Measurements from ENCODE around the gene BTNL3. TPM values are rescaled to one million over a fixed set of nuclear protein-coding genes. Genes with fewer than 3 reads are reported as not detected.

The BTNL3 gene
- total RNA-seq, 2 experiments from 2014 or later = not detected

DNA sequence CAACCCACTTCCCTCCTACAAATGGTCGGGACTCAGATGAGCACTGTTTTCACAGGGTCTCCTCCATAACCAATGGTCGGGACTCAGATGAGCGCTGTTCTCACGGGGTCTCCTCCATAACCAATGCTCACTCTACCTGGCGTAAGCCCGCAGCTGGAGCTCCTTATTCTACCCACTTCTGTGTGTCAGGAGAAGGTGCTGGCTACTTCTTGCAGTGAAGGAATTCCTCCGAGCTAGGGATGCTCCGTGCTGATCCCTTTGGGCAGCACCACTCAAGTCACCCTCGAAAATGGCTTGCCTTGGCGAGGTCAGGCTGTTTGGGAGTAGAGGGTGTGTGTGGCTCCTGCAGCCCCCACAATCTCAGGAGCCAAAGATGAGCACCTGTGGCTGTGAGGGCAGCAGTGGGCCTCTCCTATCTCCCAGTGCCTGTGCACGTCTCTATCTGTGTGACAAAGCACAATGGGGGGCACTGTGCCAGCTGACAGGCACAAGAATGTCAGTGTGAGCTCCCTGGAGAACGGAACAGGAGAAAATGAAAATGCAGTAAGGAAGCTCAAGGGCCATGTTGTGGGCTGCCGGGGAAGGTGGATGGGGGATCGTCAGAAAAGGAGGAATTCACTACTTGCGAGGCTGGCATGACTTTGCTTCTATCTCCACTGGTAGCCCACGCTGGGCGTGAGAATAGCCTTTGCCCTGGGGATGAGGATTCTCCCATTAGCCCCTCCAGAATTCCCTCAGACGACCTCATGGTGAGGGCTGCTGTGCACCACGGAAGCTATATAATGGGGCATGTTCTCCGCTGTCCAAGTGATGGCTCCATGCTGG is 47.6 kb downstream of the BTNL3 start:
- ChIA-PET CTCF (interaction anchor here (1.9 kb wide), 1 partner anchor 28 kb away, joined by 3 read pairs; no protein-coding TSS in a partner anchor), POLR2A (no interaction called here)
- DNase-seq = no peak
- H3K4me3 Mint-ChIP-seq = no peak overlapping the region
- H3K36me3 Mint-ChIP-seq (ENCODE audit: low read depth) = no peaks in the 10 kb centered on the region
- H3K27ac Mint-ChIP-seq = no peak overlapping the region
- H3K4me1 Mint-ChIP-seq = no peaks in the 10 kb centered on the region
- H3K27me3 Mint-ChIP-seq = peaks cover 10% of the 10 kb centered on the region
- H3K9me3 Mint-ChIP-seq = no peaks in the 10 kb centered on the region

DNA sequence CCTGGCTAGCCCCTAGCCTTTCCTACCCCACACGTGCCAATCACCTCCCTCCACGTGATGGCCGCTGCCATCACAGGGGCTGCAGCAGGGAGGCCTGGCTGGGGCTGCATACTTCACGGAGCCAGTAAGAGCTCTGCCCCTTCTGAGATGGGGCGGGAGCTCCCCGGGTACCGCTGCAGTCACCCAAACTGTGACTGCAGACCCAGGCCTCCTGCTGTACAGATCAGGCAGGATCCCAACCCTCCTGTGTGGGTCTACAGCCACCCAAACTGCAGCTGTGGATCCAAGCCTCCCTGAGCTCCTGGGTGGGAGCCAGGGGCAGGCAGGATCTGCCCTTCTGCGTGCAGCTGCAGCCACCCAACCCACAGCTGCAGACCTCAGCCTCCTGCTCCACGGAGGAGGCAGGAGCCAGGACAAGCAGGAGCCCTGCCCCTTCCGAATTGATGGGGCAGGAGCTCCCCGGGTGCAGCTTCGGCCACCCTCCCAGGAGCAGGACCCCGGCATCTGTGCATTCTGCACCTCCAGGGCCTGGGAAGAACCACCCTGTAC is 48.2 kb downstream of the BTNL3 start:
- CTCF ChIA-PET = interaction anchor here (1.9 kb wide), 1 partner anchor 28 kb away, joined by 3 read pairs; no protein-coding TSS in a partner anchor
- Mint-ChIP-seq H3K4me3 (no peak overlapping the region), H3K27ac (no peak overlapping the region), H3K4me1 (no peaks in the 10 kb centered on the region), H3K36me3 (ENCODE audit: low read depth) (no peaks in the 10 kb centered on the region), H3K27me3 (peaks cover 11% of the 10 kb centered on the region), H3K9me3 (no peaks in the 10 kb centered on the region)
- POLR2A ChIA-PET = no interaction called here
- no peak for DNase-seq

- no peaks in the 10 kb centered on the region for H3K4me1 Mint-ChIP-seq
- no peaks in the 10 kb centered on the region for H3K9me3 Mint-ChIP-seq
- no peak overlapping the region for H3K4me3 Mint-ChIP-seq
- ChIA-PET CTCF (interaction anchor here (1.9 kb wide), 1 partner anchor 27 kb away, joined by 3 read pairs; no protein-coding TSS in a partner anchor), POLR2A (no interaction called here)
- DNase-seq = no peak
- no peak overlapping the region for H3K27ac Mint-ChIP-seq
- peaks cover 16% of the 10 kb centered on the region for H3K27me3 Mint-ChIP-seq
- H3K36me3 Mint-ChIP-seq (ENCODE audit: low read depth) = no peaks in the 10 kb centered on the region
Measured at GRCh38 chr5:181037365-181037861, 48.8 kb downstream of the BTNL3 start.

- DNase-seq = no peak
- CTCF ChIA-PET = no interaction called here
- no peaks in the 10 kb centered on the region for H3K9me3 Mint-ChIP-seq
- H3K27me3 Mint-ChIP-seq = peaks cover 12% of the 10 kb centered on the region
- no peaks in the 10 kb centered on the region for H3K4me1 Mint-ChIP-seq
- POLR2A ChIA-PET = interaction anchor here (0.5 kb wide), 1 partner anchor 25 kb away, joined by 3 read pairs; no protein-coding TSS in a partner anchor
- no peaks in the 10 kb centered on the region for H3K36me3 Mint-ChIP-seq (ENCODE audit: low read depth)
- no peak overlapping the region for H3K4me3 Mint-ChIP-seq
- no peak overlapping the region for H3K27ac Mint-ChIP-seq
Measured at GRCh38 chr5:181039471-181039870, 50.8 kb downstream of the BTNL3 start.

DNA sequence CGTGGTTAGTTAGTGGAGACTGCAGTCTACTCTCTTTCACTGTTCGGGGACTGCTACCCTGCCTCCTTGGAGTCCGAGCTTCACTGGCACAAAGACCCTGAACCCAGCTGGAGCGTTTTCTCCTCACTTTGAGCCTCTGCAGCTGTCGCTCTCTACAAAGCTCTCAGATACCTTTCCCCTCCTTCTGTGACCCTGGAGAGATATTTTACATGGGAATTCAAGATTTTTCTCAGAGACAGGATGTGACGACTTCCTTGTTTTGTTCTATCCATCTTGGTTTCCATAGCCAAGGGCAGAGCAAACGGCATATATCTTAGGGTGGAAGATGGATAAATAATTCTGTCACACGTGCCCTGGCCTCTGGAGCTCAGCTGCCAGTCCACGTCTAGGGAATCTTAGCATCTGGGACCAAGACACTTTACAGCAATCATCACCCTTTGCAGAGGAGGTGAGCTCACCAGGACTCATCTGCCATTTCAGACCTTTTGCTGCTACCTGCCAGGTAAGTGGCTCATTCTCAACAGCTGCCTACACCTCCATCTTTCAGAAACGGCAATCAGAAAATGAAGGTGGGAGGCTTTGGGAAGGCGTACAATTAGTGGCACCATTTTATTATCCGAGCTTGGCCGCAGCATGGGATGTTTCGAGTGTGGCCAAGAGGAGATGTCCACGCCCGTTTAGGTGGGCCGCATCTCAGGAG is 51.4 kb downstream of the BTNL3 start, which contains the start of gene BTNL9:
TSS of gene BTNL9 (plus strand) at position 336 of the 700 bp plus-strand sequence. CDS start 5,224 bp downstream, outside the sequence.
- Mint-ChIP-seq H3K4me1 (no peaks in the 10 kb centered on the region), H3K4me3 (no peak within 1 kb of the TSS), H3K36me3 (ENCODE audit: low read depth) (no peaks in the 10 kb centered on the region), H3K27me3 (peaks cover 12% of the 10 kb centered on the region), H3K9me3 (no peaks in the 10 kb centered on the region), H3K27ac (no peak within 1 kb of the TSS)
- DNase-seq = no peak
- ChIA-PET CTCF (no interaction called here), POLR2A (interaction anchor here (0.5 kb wide), 1 partner anchor 26 kb away, joined by 3 read pairs; no protein-coding TSS in a partner anchor)

DNA sequence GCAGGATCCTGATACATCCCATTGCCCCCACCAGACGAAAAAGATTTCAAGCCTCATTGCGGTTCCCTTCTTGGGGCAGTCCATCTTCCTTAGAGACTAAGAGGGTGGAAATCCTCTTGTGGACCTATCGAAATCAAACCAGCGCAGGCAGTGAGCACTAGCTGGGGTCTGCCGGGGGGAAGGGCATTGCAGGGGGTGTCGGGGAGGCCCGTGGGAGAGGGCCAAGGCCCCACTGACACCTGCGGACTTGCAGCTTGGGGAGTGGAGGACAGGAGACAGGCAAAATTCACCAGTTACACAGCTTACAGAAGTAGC is 51.9 kb downstream of the BTNL3 start:
- H3K27me3 Mint-ChIP-seq = peaks cover 12% of the 10 kb centered on the region
- no peaks in the 10 kb centered on the region for H3K9me3 Mint-ChIP-seq
- H3K27ac Mint-ChIP-seq = no peak overlapping the region
- CTCF ChIA-PET = no interaction called here
- H3K4me1 Mint-ChIP-seq = no peaks in the 10 kb centered on the region
- no peaks in the 10 kb centered on the region for H3K36me3 Mint-ChIP-seq (ENCODE audit: low read depth)
- POLR2A ChIA-PET = no interaction called here
- H3K4me3 Mint-ChIP-seq = no peak overlapping the region
- DNase-seq = no peak

- ChIA-PET CTCF (no interaction called here), POLR2A (no interaction called here)
- H3K9me3 Mint-ChIP-seq = no peaks in the 10 kb centered on the region
- no peaks in the 10 kb centered on the region for H3K4me1 Mint-ChIP-seq
- DNase-seq = no peak
- peaks cover 12% of the 10 kb centered on the region for H3K27me3 Mint-ChIP-seq
- no peak overlapping the region for H3K27ac Mint-ChIP-seq
- H3K4me3 Mint-ChIP-seq = no peak overlapping the region
- H3K36me3 Mint-ChIP-seq (ENCODE audit: low read depth) = no peaks in the 10 kb centered on the region
Measured at GRCh38 chr5:181041043-181041442, 52.4 kb downstream of the BTNL3 start.

DNA sequence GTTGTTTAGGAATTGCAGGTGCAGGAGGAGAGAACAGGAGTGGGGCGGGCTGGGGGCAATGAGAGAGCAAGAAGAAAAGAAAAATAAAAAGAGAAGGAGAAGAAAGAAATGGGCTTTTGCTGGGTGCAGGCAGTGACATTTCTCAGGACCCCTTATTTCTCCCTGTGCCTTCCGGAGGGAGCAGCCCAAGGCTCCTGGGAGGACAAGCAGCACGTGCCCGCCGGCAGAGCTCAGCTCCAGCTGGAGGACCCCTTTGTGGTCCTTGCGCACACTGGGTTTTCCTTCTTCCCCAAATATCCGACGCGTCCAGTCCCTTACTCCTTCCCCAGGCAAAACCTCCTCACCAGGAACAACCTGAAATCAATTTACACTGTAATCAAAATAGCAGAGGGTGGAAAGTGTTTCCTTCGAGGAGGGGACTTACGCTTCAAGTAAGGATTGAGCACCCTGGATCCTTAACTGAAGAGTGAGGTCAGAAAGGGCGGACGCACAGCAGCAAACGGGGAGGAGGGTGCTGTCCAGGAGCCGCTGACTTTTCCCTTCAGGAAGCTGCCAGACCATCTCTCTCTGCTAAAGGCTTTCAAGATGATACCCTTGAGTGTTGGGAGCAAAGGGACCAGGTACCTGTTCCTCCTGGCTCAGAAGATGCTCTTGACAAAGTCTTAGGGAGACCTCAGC is 53.5 kb downstream of the BTNL3 start:
- H3K36me3 Mint-ChIP-seq (ENCODE audit: low read depth) = no peaks in the 10 kb centered on the region
- no peak overlapping the region for H3K27ac Mint-ChIP-seq
- no peak for DNase-seq
- no peaks in the 10 kb centered on the region for H3K9me3 Mint-ChIP-seq
- ChIA-PET POLR2A (interaction anchor here (0.6 kb wide), 1 partner anchor 110 kb away, joined by 3 read pairs; no protein-coding TSS in a partner anchor), CTCF (no interaction called here)
- no peak overlapping the region for H3K4me3 Mint-ChIP-seq
- peaks cover 12% of the 10 kb centered on the region for H3K27me3 Mint-ChIP-seq
- no peaks in the 10 kb centered on the region for H3K4me1 Mint-ChIP-seq

DNA sequence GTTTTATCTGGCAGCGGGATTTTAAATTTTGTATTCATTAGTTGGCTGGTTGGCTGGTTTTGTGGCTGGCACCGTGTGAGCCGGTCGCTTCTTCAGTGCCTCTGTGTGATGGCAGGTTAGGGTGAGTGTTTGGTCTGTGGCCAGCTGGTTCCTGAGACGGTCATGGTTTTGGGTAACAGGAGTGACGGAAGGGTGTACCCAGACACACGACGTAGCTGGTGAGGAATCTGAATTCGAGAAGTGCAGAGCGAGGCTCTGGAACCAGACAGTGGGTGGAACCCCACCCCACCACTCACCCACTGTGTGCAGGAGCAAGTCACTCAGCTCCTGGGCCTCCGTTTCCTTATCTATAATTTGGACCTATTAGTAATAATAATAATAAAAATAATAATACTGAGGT is 54.1 kb downstream of the BTNL3 start:
- no peak overlapping the region for H3K4me3 Mint-ChIP-seq
- no peak overlapping the region for H3K27ac Mint-ChIP-seq
- H3K9me3 Mint-ChIP-seq = no peaks in the 10 kb centered on the region
- POLR2A ChIA-PET = interaction anchor here (0.6 kb wide), 1 partner anchor 110 kb away, joined by 3 read pairs; no protein-coding TSS in a partner anchor
- peaks cover 15% of the 10 kb centered on the region for H3K27me3 Mint-ChIP-seq
- CTCF ChIA-PET = no interaction called here
- no peaks in the 10 kb centered on the region for H3K4me1 Mint-ChIP-seq
- DNase-seq = no peak
- H3K36me3 Mint-ChIP-seq (ENCODE audit: low read depth) = no peaks in the 10 kb centered on the region

DNA sequence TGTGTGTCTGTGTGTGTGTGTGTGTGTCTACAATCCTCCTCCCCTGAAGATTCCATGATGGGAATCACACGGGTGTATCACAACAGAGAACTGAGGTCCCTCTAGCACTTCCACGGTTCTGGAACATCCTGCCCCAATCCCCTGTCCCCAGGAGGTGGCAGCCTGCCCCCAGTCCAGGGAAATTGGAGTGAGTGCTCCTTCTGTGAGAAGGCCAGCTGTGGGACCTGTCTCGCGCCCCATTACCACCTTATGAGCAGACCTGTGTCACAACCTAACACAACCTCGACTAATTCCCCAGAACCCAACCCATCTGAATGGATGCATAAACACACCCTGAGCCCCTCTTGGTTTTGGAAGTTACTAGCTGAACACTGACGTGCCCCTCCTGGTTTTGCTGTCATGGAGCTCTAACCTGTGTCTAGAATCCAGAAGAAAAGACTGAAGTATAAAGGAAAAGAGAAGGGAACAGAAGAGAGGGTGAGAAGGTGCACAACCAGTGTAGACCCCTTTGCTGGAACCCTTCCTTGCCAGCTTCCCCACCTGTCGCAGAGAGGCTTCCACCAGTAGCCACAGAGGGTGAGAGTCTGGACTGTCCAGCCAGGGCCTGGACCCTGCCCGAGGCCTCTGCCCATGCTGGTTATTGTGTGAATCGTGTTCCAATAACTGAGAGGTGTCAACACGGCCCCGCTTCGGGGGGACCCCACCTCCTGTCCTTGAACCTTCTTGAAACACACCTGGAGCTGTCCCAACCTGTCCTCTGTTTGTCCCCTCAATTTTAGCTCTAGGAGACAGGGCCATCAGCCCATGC is 54.8 kb downstream of the BTNL3 start:
- DNase-seq = no peak
- H3K36me3 Mint-ChIP-seq (ENCODE audit: low read depth) = no peaks in the 10 kb centered on the region
- ChIA-PET CTCF (no interaction called here), POLR2A (no interaction called here)
- no peaks in the 10 kb centered on the region for H3K4me1 Mint-ChIP-seq
- no peaks in the 10 kb centered on the region for H3K9me3 Mint-ChIP-seq
- peaks cover 21% of the 10 kb centered on the region for H3K27me3 Mint-ChIP-seq
- H3K4me3 Mint-ChIP-seq = no peak overlapping the region
- no peak overlapping the region for H3K27ac Mint-ChIP-seq

DNA sequence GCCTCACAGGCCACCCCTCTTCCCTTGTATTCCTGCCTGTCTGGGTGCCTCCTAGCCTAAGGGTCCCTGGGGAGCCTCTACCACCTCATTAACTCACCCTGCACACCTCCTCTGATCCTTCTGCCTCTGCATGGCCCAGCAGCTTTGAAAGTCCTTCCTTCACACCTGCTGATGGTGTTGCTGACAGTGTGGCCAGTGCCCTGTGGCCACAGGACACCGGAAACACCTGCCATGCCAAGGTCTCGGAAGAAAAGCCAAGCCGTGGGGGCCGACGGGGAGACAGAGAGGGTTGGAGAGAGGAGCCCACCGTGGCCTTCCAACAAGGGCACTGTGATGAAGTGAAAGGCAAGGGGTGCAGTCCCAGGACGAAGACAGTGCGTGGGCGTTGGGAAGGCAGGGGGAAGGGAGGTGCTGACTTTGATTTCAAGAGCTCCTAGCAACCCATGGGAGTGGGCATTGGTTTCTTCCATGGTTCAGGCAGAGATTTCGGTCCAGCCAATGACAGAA is 55.5 kb downstream of the BTNL3 start:
- Mint-ChIP-seq H3K9me3 (no peaks in the 10 kb centered on the region), H3K4me3 (no peak overlapping the region), H3K27me3 (peaks cover 21% of the 10 kb centered on the region), H3K36me3 (ENCODE audit: low read depth) (no peaks in the 10 kb centered on the region), H3K4me1 (no peaks in the 10 kb centered on the region), H3K27ac (no peak overlapping the region)
- ChIA-PET POLR2A (no interaction called here), CTCF (no interaction called here)
- no peak for DNase-seq

Data from activated CD4-positive, alpha-beta T cell treated with anti-CD3 and anti-CD28 coated beads, Interleukin-2, amount 10 ng/mL, durations not matched to agents 7 days and 5 days (primary cell).